Smooth muscle cell (in vitro differentiated cells): ENCODE results near the gene SLC40A1. TPM values are rescaled to one million over a fixed set of nuclear protein-coding genes. Genes with fewer than 3 reads are reported as not detected.

Source experiments
- DNase-seq: peaks from one replicate; lab custom pipeline; 2025; ENCODE audit not compliant: unreplicated experiment; lab: John Stamatoyannopoulos, UW
- H2AFZ ChIP-seq: fragments of 200-600 bp; sonication (generic); 2 replicates; pipeline ENCODE4 v1.6.0; 2016; ENCODE audit warnings: antibody characterized with exemption, low read depth, mild to moderate bottlenecking
- H3F3A ChIP-seq: fragments of 200-600 bp; sonication (generic); 2 replicates; pipeline ENCODE4 v1.6.0; 2017; ENCODE audit warnings: antibody characterized with exemption, low read depth
- H3K27ac ChIP-seq: fragments of 200-600 bp; sonication (generic); 2 replicates; pipeline ENCODE4 v1.5.1; 2016; ENCODE audit warnings: low read depth, mild to moderate bottlenecking
- H3K27me3 ChIP-seq: fragments of 200-600 bp; sonication (generic); 2 replicates; pipeline ENCODE4 v1.6.1; 2016; ENCODE audit warnings: low read depth, mild to moderate bottlenecking
- H3K36me3 ChIP-seq: fragments of 200-600 bp; sonication (generic); 2 replicates; pipeline ENCODE4 v1.5.1; 2016; ENCODE audit warnings: low read depth
- H3K4me1 ChIP-seq: fragments of 200-600 bp; sonication (generic); 2 replicates; pipeline ENCODE4 v1.5.1; 2016; ENCODE audit warnings: low read depth
- H3K4me2 ChIP-seq: fragments of 200-600 bp; sonication (generic); 2 replicates; pipeline ENCODE4 v1.6.0; 2016; ENCODE audit warnings: mild to moderate bottlenecking
- H3K4me3 ChIP-seq: fragments of 200-600 bp; sonication (generic); 2 replicates; pipeline ENCODE4 v1.5.1; 2016; ENCODE audit warnings: mild to moderate bottlenecking
- H3K79me2 ChIP-seq: fragments of 200-600 bp; sonication (generic); 2 replicates; pipeline ENCODE4 v1.6.0; 2016; ENCODE audit warnings: low read depth, mild to moderate bottlenecking
- H3K9ac ChIP-seq: fragments of 200-600 bp; sonication (generic); 2 replicates; pipeline ENCODE4 v1.6.0; 2016; ENCODE audit warnings: low read depth
- H3K9me3 ChIP-seq: fragments of 200-600 bp; sonication (generic); replicated peaks from 2 replicates; pipeline ENCODE4 v1.5.1; 2016; ENCODE audit warnings: low read depth
- H4K20me1 ChIP-seq: fragments of 200-600 bp; sonication (generic); 2 replicates; pipeline ENCODE4 v1.6.0; 2016; ENCODE audit warnings: low read depth
- CTCF ChIP-seq: fragments of 200-600 bp; sonication (generic); IDR thresholded peaks from 2 replicates; pipeline ENCODE4 v1.5.1; 2017; ENCODE audit warnings: borderline replicate concordance, mild to moderate bottlenecking, antibody characterized with exemption; ENCODE audit not compliant: insufficient read depth, poor library complexity, severe bottlenecking
- WGBS: methylation state at CpG from one replicate; pipeline ENCODE4 v1.1.7; 2016; ENCODE audit warnings: low lambda C conversion rate; 5-methylcytosine and 5-hydroxymethylcytosine counted together
- polyA plus RNA-seq: library from polyadenylated mRNA; unstranded; fragments of >200 nt; fragmentation: Nextera tagmentation; extraction: Ambion mirVana; gene quantifications from 2 replicates; pipeline ENCODE4 v1.2.1, GENCODE V29; 2016
- total RNA-seq: library from RNA; depleted of rRNA; stranded (reverse); fragments of >200 nt; gene quantifications from 2 replicates; pipeline ENCODE4 v1.2.3, GENCODE V29; 2014

Gene SLC40A1
- total and polyA plus RNA-seq, 2 experiments from 2014 or later, result 8.7 to 10.5 TPM

- Histone ChIP-seq H3K36me3 (no peaks in the 10 kb centered on the region), H3F3A (no peaks in the 10 kb centered on the region), H3K27me3 (no peaks in the 10 kb centered on the region), H3K79me2 (no peaks in the 10 kb centered on the region), H3K27ac (no peak overlapping the region), H3K4me1 (no peaks in the 10 kb centered on the region), H3K4me2 (no peak overlapping the region), H2AFZ (no peak overlapping the region), H4K20me1 (no peaks in the 10 kb centered on the region), H3K4me3 (no peak overlapping the region), H3K9me3 (no peaks in the 10 kb centered on the region), H3K9ac (no peak overlapping the region)
- DNase-seq, result no peak
- no peak for TF ChIP-seq CTCF
- WGBS, result 93% methylated on average over 5 of the region's 5 CpGs
These were observed 36.1 kb downstream of the SLC40A1 start for GRCh38 chr2:189544318-189545042.

DNA sequence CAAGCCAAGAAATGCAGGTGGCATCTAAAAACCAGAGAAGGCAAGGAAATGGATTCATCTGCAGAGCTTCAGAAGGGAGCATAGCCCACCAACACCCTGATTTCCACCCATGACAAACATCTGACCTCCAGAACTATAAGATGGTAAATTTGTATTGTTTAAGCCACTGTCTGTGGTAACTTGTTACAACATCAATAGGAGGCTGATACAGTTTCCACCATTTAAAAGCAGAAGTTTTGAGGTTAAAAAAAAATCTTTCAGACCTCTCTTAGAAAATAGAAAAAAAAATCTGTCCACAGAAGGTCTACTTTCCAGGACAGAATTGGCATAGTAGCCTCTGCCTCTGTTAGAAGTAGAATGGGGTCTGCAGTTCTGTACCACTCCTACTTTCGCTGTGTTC lies 37.2 kb downstream of the SLC40A1 start:
- H2AFZ ChIP-seq, result no peak overlapping the region
- H3F3A ChIP-seq, result no peaks in the 10 kb centered on the region
- WGBS, result 86% methylated on average over 1 of the region's 1 CpG
- H3K4me2 ChIP-seq, result no peak overlapping the region
- no peak for TF ChIP-seq CTCF
- H3K27ac ChIP-seq, result no peak overlapping the region
- H3K9ac ChIP-seq, result no peak overlapping the region
- no peaks in the 10 kb centered on the region for H3K4me1 ChIP-seq
- no peaks in the 10 kb centered on the region for H3K27me3 ChIP-seq
- H4K20me1 ChIP-seq, result no peaks in the 10 kb centered on the region
- DNase-seq, result no peak
- H3K79me2 ChIP-seq, result no peaks in the 10 kb centered on the region
- no peaks in the 10 kb centered on the region for H3K36me3 ChIP-seq
- no peaks in the 10 kb centered on the region for H3K9me3 ChIP-seq
- H3K4me3 ChIP-seq, result no peak overlapping the region

DNA sequence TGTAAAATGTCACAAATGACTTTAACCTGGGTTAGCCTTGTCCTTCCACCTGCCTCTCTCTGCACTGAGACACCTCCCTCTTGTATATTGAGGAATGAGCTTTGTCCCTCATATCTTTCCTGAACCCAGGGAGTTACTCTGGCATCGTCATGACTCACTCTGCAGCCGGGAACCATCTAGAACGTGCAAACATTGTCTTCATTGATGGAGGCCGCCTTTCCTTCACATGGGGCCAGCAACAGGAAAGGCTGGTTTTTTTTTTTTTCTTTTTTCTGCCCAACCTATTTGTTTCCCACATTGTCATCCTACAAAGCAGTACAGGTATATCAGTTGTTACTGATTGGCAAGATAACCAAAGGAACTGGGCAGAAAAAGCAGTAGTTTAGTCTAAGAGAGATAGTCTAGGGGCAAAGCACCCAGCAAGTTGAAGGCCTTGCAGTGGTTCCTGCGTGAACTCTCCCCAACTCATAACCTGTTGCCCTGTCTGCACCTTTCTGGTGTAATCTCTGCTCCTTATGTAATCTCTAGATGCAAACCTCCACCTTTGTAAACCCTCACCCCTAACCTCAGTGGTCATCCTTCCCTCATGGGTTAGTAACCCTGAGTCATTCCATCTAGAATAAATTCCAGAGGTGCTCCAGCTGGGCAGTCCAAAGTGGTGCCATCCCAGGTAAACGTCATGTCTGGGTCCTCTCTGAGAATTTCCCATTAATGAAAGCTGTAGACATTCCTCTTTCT lies 38.3 kb downstream of the SLC40A1 start:
- 86% methylated on average over 6 of the region's 6 CpGs for WGBS
- Histone ChIP-seq H3F3A (no peaks in the 10 kb centered on the region), H3K9ac (no peak overlapping the region), H3K9me3 (no peaks in the 10 kb centered on the region), H2AFZ (no peak overlapping the region), H3K4me2 (no peak overlapping the region), H3K4me1 (no peaks in the 10 kb centered on the region), H3K4me3 (no peak overlapping the region), H4K20me1 (no peaks in the 10 kb centered on the region), H3K27me3 (no peaks in the 10 kb centered on the region), H3K36me3 (no peaks in the 10 kb centered on the region), H3K27ac (no peak overlapping the region), H3K79me2 (no peaks in the 10 kb centered on the region)
- DNase-seq, result no peak
- no peak for TF ChIP-seq CTCF
